ENCODE results near the gene CUX1. TPM values are rescaled to one million over a fixed set of nuclear protein-coding genes. Genes with fewer than 3 reads are reported as not detected.

The CUX1 gene
- total RNA-seq, 1 donor from 2014 or later = 50.6 TPM

DNA sequence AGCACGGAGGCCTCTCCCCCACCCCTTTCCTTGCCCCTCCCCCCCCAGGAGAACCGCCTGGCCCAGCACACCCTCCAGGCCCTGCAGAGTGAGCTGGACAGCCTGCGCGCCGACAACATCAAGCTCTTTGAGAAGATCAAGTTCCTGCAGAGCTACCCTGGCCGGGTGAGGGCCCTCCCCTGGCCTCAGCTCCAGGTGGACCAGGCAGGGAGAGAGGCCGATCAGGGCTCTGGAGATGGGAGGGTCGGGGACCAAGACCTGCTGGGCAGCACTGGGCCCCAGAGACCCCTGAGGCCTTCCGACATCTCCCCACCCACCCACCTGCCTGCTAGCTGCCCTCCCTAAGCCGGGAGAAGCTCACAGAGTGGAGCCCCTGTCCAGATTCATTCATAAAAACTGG, 460.5 kb downstream of the CUX1 start:
- Mint-ChIP-seq H3K27ac (ENCODE audit: unreplicated experiment) (no peak overlapping the region), H3K27me3 (ENCODE audit: low read depth, unreplicated experiment) (no peaks in the 10 kb centered on the region), H3K36me3 (ENCODE audit: low read depth, unreplicated experiment) (no peaks in the 10 kb centered on the region), H3K4me1 (ENCODE audit: low read depth, unreplicated experiment) (peaks cover 8% of the 10 kb centered on the region), H3K9me3 (ENCODE audit: unreplicated experiment) (no peaks in the 10 kb centered on the region), H3K4me3 (ENCODE audit: unreplicated experiment) (no peak overlapping the region)
- H3K79me2 ChIP-seq (ENCODE audit: insufficient read depth, low read length) = no peaks in the 10 kb centered on the region
- peaks cover 9% of the 10 kb centered on the region for H3K4me1 ChIP-seq (ENCODE audit: insufficient read depth, low read length)
- H3K9me3 ChIP-seq (ENCODE audit: insufficient read depth, low read depth, low read length) = no peaks in the 10 kb centered on the region
- DNase-seq (ENCODE audit: low read depth) (no peak), FAIRE-seq (no peak)
- no peak overlapping the region for H3K9ac ChIP-seq (ENCODE audit: low read length)
- no peak overlapping the region for H2AFZ ChIP-seq (ENCODE audit: low read depth, low read length)
- no peak overlapping the region for H3K4me3 ChIP-seq (ENCODE audit: insufficient read depth, low read depth, low read length)
- no peak overlapping the region for H3K4me2 ChIP-seq (ENCODE audit: low read length)
- H3K27ac ChIP-seq (ENCODE audit: low read depth, low read length) = no peak overlapping the region
- no peaks in the 10 kb centered on the region for H3K36me3 ChIP-seq (ENCODE audit: insufficient read depth, low read length)
- no peaks in the 10 kb centered on the region for H3K27me3 ChIP-seq (ENCODE audit: insufficient read depth, low read length)
- H4K20me1 ChIP-seq (ENCODE audit: insufficient read depth, low read length) = no peaks in the 10 kb centered on the region
- TF ChIP-seq EZH2 (IDR thresholded peaks at IDR 0.05; ENCODE audit: insufficient read depth, low read length) = no peak
- TF ChIP-seq, protein P1, sequence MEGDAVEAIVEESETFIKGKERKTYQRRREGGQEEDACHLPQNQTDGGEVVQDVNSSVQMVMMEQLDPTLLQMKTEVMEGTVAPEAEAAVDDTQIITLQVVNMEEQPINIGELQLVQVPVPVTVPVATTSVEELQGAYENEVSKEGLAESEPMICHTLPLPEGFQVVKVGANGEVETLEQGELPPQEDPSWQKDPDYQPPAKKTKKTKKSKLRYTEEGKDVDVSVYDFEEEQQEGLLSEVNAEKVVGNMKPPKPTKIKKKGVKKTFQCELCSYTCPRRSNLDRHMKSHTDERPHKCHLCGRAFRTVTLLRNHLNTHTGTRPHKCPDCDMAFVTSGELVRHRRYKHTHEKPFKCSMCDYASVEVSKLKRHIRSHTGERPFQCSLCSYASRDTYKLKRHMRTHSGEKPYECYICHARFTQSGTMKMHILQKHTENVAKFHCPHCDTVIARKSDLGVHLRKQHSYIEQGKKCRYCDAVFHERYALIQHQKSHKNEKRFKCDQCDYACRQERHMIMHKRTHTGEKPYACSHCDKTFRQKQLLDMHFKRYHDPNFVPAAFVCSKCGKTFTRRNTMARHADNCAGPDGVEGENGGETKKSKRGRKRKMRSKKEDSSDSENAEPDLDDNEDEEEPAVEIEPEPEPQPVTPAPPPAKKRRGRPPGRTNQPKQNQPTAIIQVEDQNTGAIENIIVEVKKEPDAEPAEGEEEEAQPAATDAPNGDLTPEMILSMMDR (IDR thresholded peaks at IDR 0.05; ENCODE audit: insufficient read depth, low read depth, low read length) = no peak

DNA sequence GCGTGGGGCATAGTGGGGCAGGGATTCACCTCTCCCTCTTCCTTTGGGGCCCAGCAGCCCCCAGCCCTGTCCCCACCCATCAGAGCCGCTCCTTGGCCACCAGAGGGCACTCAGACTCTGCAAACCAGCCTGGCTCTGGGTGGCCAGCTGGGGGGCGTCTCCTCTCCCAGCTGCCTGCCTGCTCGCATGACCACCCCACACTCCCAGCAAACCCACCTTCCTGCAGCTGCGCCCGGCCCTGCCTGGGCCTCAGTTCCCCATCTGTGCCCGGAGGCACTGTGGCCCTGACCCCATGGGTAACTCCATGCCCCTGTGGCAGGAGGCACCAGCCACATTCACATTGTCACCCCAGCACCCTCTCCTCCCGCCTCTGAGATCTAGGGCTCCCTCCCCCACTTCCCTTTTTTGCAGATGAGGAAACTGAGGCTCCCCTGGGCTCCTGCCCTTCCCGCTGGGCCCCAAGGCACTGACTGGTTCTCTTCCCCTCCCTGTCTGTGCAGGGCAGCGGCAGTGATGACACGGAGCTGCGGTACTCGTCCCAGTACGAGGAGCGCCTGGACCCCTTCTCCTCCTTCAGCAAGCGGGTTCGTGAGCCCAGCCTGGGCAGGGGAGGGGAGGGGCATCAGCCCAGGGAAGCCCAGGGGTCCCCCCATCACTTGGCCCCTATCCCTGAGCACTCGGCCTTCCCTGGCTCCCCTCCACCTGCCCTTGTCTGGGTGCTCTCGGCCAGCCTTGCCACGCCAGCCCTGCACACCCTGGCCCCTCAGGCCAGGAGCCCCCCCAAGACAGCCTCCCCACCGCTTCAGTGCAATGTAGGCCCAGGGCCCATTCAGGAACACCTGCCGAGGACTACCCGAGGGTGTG, 462.3 kb downstream of the CUX1 start:
- Mint-ChIP-seq H3K4me3 (ENCODE audit: unreplicated experiment) (no peak overlapping the region), H3K4me1 (ENCODE audit: low read depth, unreplicated experiment) (no peaks in the 10 kb centered on the region), H3K27me3 (ENCODE audit: low read depth, unreplicated experiment) (peaks cover 2% of the 10 kb centered on the region), H3K27ac (ENCODE audit: unreplicated experiment) (no peak overlapping the region), H3K9me3 (ENCODE audit: unreplicated experiment) (no peaks in the 10 kb centered on the region), H3K36me3 (ENCODE audit: low read depth, unreplicated experiment) (no peaks in the 10 kb centered on the region)
- TF ChIP-seq, protein P1 (IDR thresholded peaks at IDR 0.05; ENCODE audit: insufficient read depth, low read depth, low read length) = peak; percentile 53
- TF ChIP-seq EZH2 (IDR thresholded peaks at IDR 0.05; ENCODE audit: insufficient read depth, low read length) = no peak
- H3K4me1 ChIP-seq (ENCODE audit: insufficient read depth, low read length) = no peaks in the 10 kb centered on the region
- H2AFZ ChIP-seq (ENCODE audit: low read depth, low read length) = peak overlapping the region; percentile 41
- H3K9ac ChIP-seq (ENCODE audit: low read length) = no peak overlapping the region
- H3K27ac ChIP-seq (ENCODE audit: low read depth, low read length) = no peak overlapping the region
- no peaks in the 10 kb centered on the region for H3K36me3 ChIP-seq (ENCODE audit: insufficient read depth, low read length)
- no peak for FAIRE-seq
- no peaks in the 10 kb centered on the region for H3K27me3 ChIP-seq (ENCODE audit: insufficient read depth, low read length)
- H3K79me2 ChIP-seq (ENCODE audit: insufficient read depth, low read length) = no peaks in the 10 kb centered on the region
- H4K20me1 ChIP-seq (ENCODE audit: insufficient read depth, low read length) = no peaks in the 10 kb centered on the region
- H3K4me3 ChIP-seq (ENCODE audit: insufficient read depth, low read depth, low read length) = no peak overlapping the region
- peak; percentile 28 for DNase-seq (ENCODE audit: low read depth)
- H3K9me3 ChIP-seq (ENCODE audit: insufficient read depth, low read depth, low read length) = no peaks in the 10 kb centered on the region
- H3K4me2 ChIP-seq (ENCODE audit: low read length) = no peak overlapping the region

DNA sequence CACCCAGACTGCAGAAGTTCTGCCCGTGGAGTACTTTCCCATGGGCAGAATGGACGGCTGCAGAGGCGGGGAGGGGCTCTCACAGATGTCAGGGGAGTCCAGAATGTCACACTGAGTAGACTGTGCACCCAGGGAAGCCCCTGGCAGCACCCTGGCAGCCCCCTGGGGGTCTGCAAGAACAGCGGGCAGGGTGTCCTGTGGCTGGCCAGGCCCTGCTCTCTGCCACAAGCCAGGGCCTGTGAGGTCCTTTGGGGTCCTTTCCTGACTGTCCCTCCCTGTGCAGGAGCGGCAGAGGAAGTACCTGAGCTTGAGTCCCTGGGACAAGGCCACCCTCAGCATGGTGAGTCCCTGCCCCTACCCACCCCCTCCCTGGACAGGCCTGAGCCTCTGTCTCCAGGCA, 463.1 kb downstream of the CUX1 start:
- Histone ChIP-seq H2AFZ (ENCODE audit: low read depth, low read length) (no peak overlapping the region), H3K36me3 (ENCODE audit: insufficient read depth, low read length) (no peaks in the 10 kb centered on the region), H4K20me1 (ENCODE audit: insufficient read depth, low read length) (no peaks in the 10 kb centered on the region), H3K27ac (ENCODE audit: low read depth, low read length) (no peak overlapping the region), H3K4me3 (ENCODE audit: insufficient read depth, low read depth, low read length) (no peak overlapping the region), H3K9me3 (ENCODE audit: insufficient read depth, low read depth, low read length) (no peaks in the 10 kb centered on the region), H3K79me2 (ENCODE audit: insufficient read depth, low read length) (no peaks in the 10 kb centered on the region), H3K4me2 (ENCODE audit: low read length) (no peak overlapping the region), H3K4me1 (ENCODE audit: insufficient read depth, low read length) (no peaks in the 10 kb centered on the region), H3K9ac (ENCODE audit: low read length) (no peak overlapping the region), H3K27me3 (ENCODE audit: insufficient read depth, low read length) (no peaks in the 10 kb centered on the region)
- Mint-ChIP-seq H3K9me3 (ENCODE audit: unreplicated experiment) (no peaks in the 10 kb centered on the region), H3K27me3 (ENCODE audit: low read depth, unreplicated experiment) (peaks cover 9% of the 10 kb centered on the region), H3K4me1 (ENCODE audit: low read depth, unreplicated experiment) (no peaks in the 10 kb centered on the region), H3K4me3 (ENCODE audit: unreplicated experiment) (no peak overlapping the region), H3K36me3 (ENCODE audit: low read depth, unreplicated experiment) (no peaks in the 10 kb centered on the region), H3K27ac (ENCODE audit: unreplicated experiment) (no peak overlapping the region)
- TF ChIP-seq, protein P1 (IDR thresholded peaks at IDR 0.05; ENCODE audit: insufficient read depth, low read depth, low read length) = no peak
- no peak for TF ChIP-seq EZH2 (IDR thresholded peaks at IDR 0.05; ENCODE audit: insufficient read depth, low read length)
- DNase-seq (ENCODE audit: low read depth) (no peak), FAIRE-seq (no peak)

Measured in astrocyte (in vitro differentiated cells and primary cell).